Stomach (tissue), 9 donors: ENCODE data around the gene HAUS1. TPM values are rescaled to one million over a fixed set of nuclear protein-coding genes. Genes with fewer than 3 reads are reported as not detected.
A peak's percentile ranks its signal among the peaks of the same experiment; 100 is the strongest.

Source experiments
- DNase-seq, 2 donors: peaks; one replicate each; pipeline versions ENCODE4 v3.0.0 to v3.0.0-alpha.2; 2013 to 2019
- H3K27ac ChIP-seq, 5 donors: fragments of 200-600 bp in 4 of 5; sonication (generic) in 4 of 5; one replicate each; pipeline ENCODE4 v1.5.1; 2013 to 2019; ENCODE audit warnings: mild to moderate bottlenecking in 1 of 5, moderate library complexity in 1 of 5
- H3K27me3 ChIP-seq, 3 donors: fragments of 200-600 bp; sonication (generic); one replicate each; pipeline ENCODE4 v1.5.1; 2017 to 2019; ENCODE audit warnings: mixed run types in 1 of 3
- H3K36me3 ChIP-seq, 4 donors: fragments of 200-600 bp; sonication (generic); 1 replicate in 3 of 4; 2 replicates in 1 of 4; pipeline ENCODE4 v1.5.1; 2016 to 2019
- H3K4me1 ChIP-seq, 4 donors: fragments of 200-600 bp; sonication (generic); one replicate each; pipeline ENCODE4 v1.5.1; 2016 to 2019
- H3K4me3 ChIP-seq, 4 donors: fragments of 200-600 bp; sonication (generic) in 3 of 4; one replicate each; pipeline ENCODE4 v1.5.1; 2016 to 2019; ENCODE audit warnings: mild to moderate bottlenecking in 1 of 4
- H3K9me3 ChIP-seq, 4 donors: fragments of 200-600 bp; sonication (generic); one replicate each; pipeline ENCODE4 v1.5.1; 2016 to 2019
- EP300 ChIP-seq: sonication (generic); formaldehyde crosslinking; IDR thresholded peaks from one replicate; pipeline ENCODE4 v1.6.1; 2017; ENCODE audit warnings: antibody characterized with exemption
- POLR2A ChIP-seq, 4 donors: fragments of 450-650 bp; IDR thresholded peaks; one replicate each; pipeline ENCODE4 v1.6.1; 2016; ENCODE audit warnings: antibody characterized with exemption in 4 of 4, control low read depth in 2 of 4, mild to moderate bottlenecking in 1 of 4, moderate library complexity in 1 of 4
- POLR2AphosphoS5 ChIP-seq, 3 donors: sonication (generic); formaldehyde crosslinking; IDR thresholded peaks; one replicate each; pipeline ENCODE4 v1.6.1; 2016; ENCODE audit warnings: antibody characterized with exemption in 3 of 3
- WGBS, 5 donors: extraction: QIAGEN DNeasy Blood & Tissue Kit in 3 of 5; methylation state at CpG; one replicate each; pipeline versions ENCODE4 v1.1.5 to v1.1.7; 2013 to 2018; 5-methylcytosine and 5-hydroxymethylcytosine counted together
- intact Hi-C: fragments of 100-400 bp; cut with DNase I; formaldehyde crosslinking; loops from one replicate; pipeline ENCODE4 v1.15.1; 2023; ENCODE audit warnings: low total_unique reads
- polyA plus RNA-seq, 3 donors: library from polyadenylated mRNA; stranded (reverse); fragments of 200-250 nt; gene quantifications; one replicate each; pipeline ENCODE4 v1.2.3, GENCODE V29; 2013
- total RNA-seq, 5 donors: library from RNA; depleted of rRNA; stranded (reverse); fragments of >200 nt; gene quantifications; one replicate each; pipeline versions ENCODE4 v1.1.0 to v1.2.3, GENCODE V29; 2014 to 2016
- TF ChIP-seq, protein P1 (sequence below), 7 experiments: fragments of 450-650 bp in 4 of 7; fragments of 200-600 bp in 3 of 7; sonication (generic) in 3 of 7; IDR thresholded peaks; one replicate each; pipeline ENCODE4 v1.5.1; 2016 to 2019; ENCODE audit warnings: antibody characterized with exemption in 7 of 7, control low read depth in 2 of 7, mild to moderate bottlenecking in 1 of 7
- donor health status: healthy with polysubstance abuse.
- donor health status: Bipolar disorder and iron deficiency.
- donor health status: healthy.

The HAUS1 gene
- total and polyA plus RNA-seq, 8 donors, result 2.2 to 32.3 (median 26.4) TPM; not detected in 1

DNA sequence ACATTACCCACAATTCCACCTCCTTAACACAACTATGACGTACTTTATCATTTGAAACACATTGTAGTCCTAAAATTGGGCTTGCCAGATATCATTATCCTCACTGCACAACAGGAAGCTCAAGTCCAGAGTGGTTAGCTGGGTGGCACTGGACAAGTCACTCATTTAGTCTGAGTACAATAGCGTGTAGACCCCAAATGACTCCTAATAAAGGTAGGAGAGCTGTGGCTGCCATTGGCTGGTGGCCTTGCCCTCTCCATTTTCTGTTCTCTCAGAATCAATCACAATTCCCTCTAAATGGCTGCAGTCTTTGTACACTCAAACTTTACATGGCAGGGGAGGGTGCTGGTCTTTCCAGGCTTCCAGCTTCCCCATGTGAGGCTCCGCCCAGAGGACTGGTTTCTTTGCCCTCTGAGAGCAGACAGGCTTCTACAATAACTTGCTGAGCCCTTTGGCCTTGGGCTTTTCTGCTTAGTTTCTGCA, 43.8 kb upstream of the HAUS1 start:
- Histone ChIP-seq H3K27ac (no peak overlapping the region), H3K36me3 (no peaks in the 10 kb centered on the region), H3K4me3 (no peak overlapping the region), H3K4me1 (peaks cover 3 to 32% (median 6%) of the 10 kb centered on the region in 4 donors), H3K27me3 (no peaks in the 10 kb centered on the region), H3K9me3 (no peaks in the 10 kb centered on the region)
- WGBS, 5 donors, result 81 to 93% (median 90%) methylated on average over 3 of the region's 3 CpGs
- DNase-seq, result no peak
- TF ChIP-seq POLR2A (IDR thresholded peaks at IDR 0.05) (no peak), EP300 (no peak), POLR2AphosphoS5 (IDR thresholded peaks at IDR 0.05) (no peak)
- TF ChIP-seq, protein P1, sequence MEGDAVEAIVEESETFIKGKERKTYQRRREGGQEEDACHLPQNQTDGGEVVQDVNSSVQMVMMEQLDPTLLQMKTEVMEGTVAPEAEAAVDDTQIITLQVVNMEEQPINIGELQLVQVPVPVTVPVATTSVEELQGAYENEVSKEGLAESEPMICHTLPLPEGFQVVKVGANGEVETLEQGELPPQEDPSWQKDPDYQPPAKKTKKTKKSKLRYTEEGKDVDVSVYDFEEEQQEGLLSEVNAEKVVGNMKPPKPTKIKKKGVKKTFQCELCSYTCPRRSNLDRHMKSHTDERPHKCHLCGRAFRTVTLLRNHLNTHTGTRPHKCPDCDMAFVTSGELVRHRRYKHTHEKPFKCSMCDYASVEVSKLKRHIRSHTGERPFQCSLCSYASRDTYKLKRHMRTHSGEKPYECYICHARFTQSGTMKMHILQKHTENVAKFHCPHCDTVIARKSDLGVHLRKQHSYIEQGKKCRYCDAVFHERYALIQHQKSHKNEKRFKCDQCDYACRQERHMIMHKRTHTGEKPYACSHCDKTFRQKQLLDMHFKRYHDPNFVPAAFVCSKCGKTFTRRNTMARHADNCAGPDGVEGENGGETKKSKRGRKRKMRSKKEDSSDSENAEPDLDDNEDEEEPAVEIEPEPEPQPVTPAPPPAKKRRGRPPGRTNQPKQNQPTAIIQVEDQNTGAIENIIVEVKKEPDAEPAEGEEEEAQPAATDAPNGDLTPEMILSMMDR (IDR thresholded peaks at IDR 0.05), result no peak
- intact Hi-C loops, result loop anchor here (10.0 kb wide), 1 partner anchor 376 kb away; no protein-coding TSS in a partner anchor

DNA sequence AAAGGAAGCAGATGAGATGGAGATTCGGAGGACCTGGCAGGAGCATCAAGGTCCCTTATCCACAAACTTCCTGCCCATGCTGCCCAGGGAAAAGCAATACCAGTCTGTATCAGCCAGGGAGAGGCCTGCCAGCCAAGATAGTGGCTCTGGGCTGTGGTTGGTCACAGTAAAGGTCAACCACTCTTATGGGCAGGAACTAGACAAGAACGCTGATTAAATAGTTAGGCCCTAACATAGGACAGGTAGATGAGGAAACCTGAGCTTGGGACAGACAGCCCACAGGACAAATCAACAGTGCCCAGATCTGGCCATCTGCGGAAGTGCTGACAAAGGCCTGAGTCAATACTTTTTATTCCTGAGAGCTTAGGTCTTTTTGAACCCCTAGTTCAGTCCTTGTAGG, 42.8 kb upstream of the HAUS1 start:
- Histone ChIP-seq H3K27ac (peak overlapping the region in 4 of 5 donors; percentile 11 to 49 (median 43)), H3K4me1 (peaks cover 0 to 22% (median 6%) of the 10 kb centered on the region in 4 donors), H3K9me3 (no peaks in the 10 kb centered on the region), H3K27me3 (no peaks in the 10 kb centered on the region), H3K4me3 (no peak overlapping the region), H3K36me3 (no peaks in the 10 kb centered on the region)
- WGBS, 5 donors, result 36 to 66% (median 51%) methylated on average over 3 of the region's 3 CpGs
- intact Hi-C loops, result loop anchor here (10.0 kb wide), 1 partner anchor 377 kb away; no protein-coding TSS in a partner anchor
- TF ChIP-seq EP300 (no peak), POLR2AphosphoS5 (IDR thresholded peaks at IDR 0.05) (peak in 2 of 3 donors; percentile 53 to 69)
- DNase-seq, result peak; percentile 11 to 71

DNA sequence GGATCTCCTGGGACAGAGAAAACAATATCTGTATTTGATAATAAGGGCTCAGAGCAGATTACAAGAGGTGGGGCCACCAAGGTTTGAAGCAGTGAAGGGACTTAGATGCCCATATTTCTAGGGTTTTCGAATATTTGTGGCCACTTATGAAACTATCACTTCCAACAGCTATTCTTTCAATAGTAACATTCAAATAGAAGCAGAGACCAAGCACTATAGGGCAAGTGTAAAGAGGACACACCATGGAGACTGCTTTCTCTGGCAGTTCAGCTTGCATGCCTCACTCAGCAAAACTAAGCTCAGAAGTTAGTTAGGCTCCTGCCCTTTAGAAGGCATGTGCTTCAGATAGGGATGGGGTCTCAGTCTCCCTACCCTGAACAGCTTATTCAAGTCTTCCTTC, 42.4 kb upstream of the HAUS1 start:
- DNase-seq, result no peak
- intact Hi-C loops, result loop anchor here (10.0 kb wide), 1 partner anchor 377 kb away; no protein-coding TSS in a partner anchor

DNA sequence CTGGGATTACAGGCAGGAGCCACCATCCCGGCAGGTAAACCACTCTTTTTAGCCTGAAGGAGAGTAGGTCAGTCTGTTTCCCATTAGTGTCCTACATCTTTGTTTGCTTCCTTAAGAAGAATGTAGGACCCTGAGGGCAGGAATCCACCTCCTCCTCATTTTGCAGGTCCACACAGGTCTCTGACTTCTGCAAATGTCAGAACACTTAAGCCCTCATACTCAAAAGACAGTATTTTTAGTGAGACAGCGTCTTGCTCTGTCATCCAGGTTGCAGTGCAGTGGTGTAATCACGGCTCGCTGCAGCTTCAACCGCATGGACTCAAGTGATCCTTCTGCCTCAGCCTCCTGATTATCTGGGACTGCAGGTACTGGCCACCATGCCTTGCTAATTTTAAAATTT, 41.4 kb upstream of the HAUS1 start:
- intact Hi-C loops, result loop anchor here (10.0 kb wide), 1 partner anchor 378 kb away; no protein-coding TSS in a partner anchor
- TF ChIP-seq POLR2AphosphoS5 (IDR thresholded peaks at IDR 0.05) (no peak), POLR2A (IDR thresholded peaks at IDR 0.05) (no peak), EP300 (no peak)
- TF ChIP-seq, protein P1 (IDR thresholded peaks at IDR 0.05), result no peak
- no peak overlapping the region for H3K4me3 ChIP-seq
- H3K36me3 ChIP-seq, result no peaks in the 10 kb centered on the region
- no peak overlapping the region for H3K27ac ChIP-seq
- 88 to 97% (median 94%) methylated on average over 5 of the region's 5 CpGs for WGBS, 5 donors
- H3K9me3 ChIP-seq, result no peaks in the 10 kb centered on the region
- DNase-seq, result no peak
- H3K4me1 ChIP-seq, result peaks cover 0 to 22% (median 6%) of the 10 kb centered on the region in 4 donors
- no peaks in the 10 kb centered on the region for H3K27me3 ChIP-seq

More for the DNA sequence above, 42.4 kb upstream of the HAUS1 start:
- H3K27ac ChIP-seq, result peak overlapping the region in 4 of 5 donors; percentile 11 to 49 (median 43)
- H3K4me1 ChIP-seq, result peaks cover 0 to 22% (median 6%) of the 10 kb centered on the region in 4 donors
- WGBS, 5 donors, result 81 to 90% (median 84%) methylated on average over 1 of the region's 1 CpG
- TF ChIP-seq POLR2A (IDR thresholded peaks at IDR 0.05), result no peak
- TF ChIP-seq, protein P1 (IDR thresholded peaks at IDR 0.05), result no peak
- no peak for TF ChIP-seq POLR2AphosphoS5 (IDR thresholded peaks at IDR 0.05)
- TF ChIP-seq EP300, result no peak
- no peaks in the 10 kb centered on the region for H3K9me3 ChIP-seq
- no peaks in the 10 kb centered on the region for H3K36me3 ChIP-seq
- no peak overlapping the region for H3K4me3 ChIP-seq
- no peaks in the 10 kb centered on the region for H3K27me3 ChIP-seq

DNA sequence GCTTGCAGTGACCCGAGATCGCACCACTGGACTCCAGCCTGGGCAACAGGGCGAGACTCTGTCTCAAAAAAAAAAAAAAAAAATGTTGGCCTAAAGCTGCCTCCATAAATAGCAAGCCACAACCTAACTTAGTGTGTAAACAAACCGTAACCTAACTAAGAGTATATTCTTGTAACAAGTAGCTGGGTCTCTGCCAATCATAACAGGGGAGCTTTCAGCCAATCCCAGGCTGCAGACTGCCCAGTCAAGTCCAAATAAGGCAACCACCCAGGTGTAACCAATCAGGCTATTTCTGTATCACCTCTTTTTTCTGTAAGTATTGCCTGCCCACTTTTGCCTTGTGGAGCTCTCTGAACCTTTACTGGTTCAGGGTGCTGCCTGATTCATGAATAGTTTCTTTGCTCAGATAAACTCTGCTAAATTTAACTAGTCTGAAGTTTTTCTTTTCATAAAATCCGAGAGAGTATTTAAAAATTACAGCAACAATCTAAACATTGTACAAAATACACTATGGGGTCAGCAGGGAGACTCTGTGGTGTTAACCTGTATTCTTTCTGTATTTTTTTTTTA, 36.7 kb upstream of the HAUS1 start:
- TF ChIP-seq, protein P1 (IDR thresholded peaks at IDR 0.05), result no peak
- TF ChIP-seq EP300 (no peak), POLR2AphosphoS5 (IDR thresholded peaks at IDR 0.05) (no peak), POLR2A (IDR thresholded peaks at IDR 0.05) (no peak)
- no peaks in the 10 kb centered on the region for H3K36me3 ChIP-seq
- H3K4me1 ChIP-seq, result peaks cover 8 to 45% (median 28%) of the 10 kb centered on the region in 4 donors
- no peak overlapping the region for H3K27ac ChIP-seq
- intact Hi-C loops, result loop anchor here (10.0 kb wide), 1 partner anchor 383 kb away; no protein-coding TSS in a partner anchor
- H3K27me3 ChIP-seq, result no peaks in the 10 kb centered on the region
- WGBS, 5 donors, result 52 to 71% (median 68%) methylated on average over 5 of the region's 5 CpGs
- no peak for DNase-seq
- H3K4me3 ChIP-seq, result no peak overlapping the region
- H3K9me3 ChIP-seq, result no peaks in the 10 kb centered on the region
